C4-2B (cell line): ENCODE results near the gene GRIK4.

ENCODE experiments used
- ZFX ChIP-seq: fragments of 450-650 bp; IDR thresholded peaks from 2 replicates; pipeline ENCODE4 v1.6.1; 2017
- TF ChIP-seq, protein P1 (sequence below): fragments of 450-650 bp; conservative IDR thresholded peaks from 2 replicates; pipeline ENCODE4 v1.5.1; 2017; ENCODE audit warnings: mild to moderate bottlenecking

DNA sequence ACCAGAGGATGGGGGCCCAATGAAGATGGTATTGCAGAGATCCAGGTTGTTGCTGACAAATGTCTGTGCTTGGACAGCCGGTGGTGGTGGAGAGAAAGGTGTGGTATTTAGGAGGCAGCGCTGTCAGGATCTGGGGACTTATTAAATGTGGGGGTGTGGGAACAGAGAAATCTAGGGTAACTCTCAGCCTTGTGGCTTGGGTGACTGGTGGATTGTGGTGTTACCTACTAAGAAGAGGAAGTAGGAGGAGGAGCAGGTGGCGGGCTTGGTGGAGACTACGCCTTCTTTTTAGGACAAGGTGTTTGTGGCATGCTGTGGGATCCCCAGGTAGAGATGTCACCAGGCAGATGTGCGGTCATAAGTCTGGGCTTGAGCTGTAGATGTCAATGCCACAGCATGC is 144.0 kb downstream of the GRIK4 start:
- TF ChIP-seq, protein P1, sequence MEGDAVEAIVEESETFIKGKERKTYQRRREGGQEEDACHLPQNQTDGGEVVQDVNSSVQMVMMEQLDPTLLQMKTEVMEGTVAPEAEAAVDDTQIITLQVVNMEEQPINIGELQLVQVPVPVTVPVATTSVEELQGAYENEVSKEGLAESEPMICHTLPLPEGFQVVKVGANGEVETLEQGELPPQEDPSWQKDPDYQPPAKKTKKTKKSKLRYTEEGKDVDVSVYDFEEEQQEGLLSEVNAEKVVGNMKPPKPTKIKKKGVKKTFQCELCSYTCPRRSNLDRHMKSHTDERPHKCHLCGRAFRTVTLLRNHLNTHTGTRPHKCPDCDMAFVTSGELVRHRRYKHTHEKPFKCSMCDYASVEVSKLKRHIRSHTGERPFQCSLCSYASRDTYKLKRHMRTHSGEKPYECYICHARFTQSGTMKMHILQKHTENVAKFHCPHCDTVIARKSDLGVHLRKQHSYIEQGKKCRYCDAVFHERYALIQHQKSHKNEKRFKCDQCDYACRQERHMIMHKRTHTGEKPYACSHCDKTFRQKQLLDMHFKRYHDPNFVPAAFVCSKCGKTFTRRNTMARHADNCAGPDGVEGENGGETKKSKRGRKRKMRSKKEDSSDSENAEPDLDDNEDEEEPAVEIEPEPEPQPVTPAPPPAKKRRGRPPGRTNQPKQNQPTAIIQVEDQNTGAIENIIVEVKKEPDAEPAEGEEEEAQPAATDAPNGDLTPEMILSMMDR = no peak
- no peak for TF ChIP-seq ZFX
